HG03571 (cell line): ENCODE measurements around the gene SEMG2.

Experiments used
- ATAC-seq: cut with Tn5 transposase; IDR thresholded peaks from one replicate; pipeline ENCODE4 v1.9.1; 2021; ENCODE audit not compliant: unreplicated experiment

Gene SEMG2

DNA sequence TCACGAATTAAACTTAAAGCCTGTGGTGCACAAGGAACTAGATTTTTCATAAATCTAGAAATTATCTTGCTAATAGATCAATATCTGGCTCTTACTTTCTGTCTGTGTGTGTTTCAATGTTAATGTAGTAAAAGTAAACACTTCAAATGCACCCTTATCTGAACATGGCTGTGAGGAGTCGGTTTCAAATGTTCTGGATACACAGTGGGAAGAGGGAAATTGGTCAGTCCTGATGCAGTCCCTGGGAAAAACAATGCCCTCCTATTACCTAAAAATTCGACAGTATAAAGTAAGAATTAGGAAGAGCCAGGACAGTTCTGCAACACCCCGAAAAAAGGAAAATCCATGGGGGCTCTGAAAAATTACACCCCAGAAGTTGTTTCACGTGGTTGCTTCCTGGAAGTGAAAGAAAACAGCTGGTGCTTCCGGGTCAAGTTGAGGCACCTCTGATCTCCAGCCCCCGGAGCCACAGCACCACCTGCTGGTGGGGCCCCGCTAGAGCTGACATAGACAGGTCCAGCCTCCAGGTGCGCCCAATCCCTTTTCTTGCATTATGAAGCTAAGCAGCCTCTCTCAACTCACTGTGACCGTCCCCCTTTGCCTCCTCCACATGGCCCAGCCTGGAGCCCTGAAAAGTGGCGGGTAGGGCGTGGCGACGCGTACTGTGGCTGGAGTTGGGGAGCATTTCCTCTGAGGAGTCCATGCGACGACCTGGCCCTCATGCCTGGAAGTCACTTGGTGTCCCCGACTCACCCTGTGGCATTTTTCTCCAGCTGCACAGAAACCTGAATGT is 8.3 kb downstream of the SEMG2 start:
- no peak for ATAC-seq

DNA sequence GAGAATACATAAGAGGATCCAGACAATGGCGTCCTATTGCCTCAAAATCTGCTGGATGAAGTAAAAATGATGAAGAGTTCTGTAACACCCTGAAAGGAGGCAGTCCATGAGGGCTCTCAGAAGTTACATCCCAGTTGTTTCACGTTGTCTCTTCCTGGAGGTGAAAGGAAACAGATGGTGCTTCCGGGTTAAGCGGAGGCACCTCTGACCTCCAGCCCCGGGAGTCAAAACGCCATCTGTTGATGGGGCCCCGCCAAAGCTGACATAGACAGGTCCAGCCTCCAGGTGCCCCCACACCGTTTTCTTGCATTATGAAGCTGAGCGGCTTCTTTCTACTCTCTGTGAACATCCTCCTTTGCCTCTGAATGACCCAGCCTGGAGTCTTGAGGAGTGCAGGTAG is 9.5 kb downstream of the SEMG2 start:
- no peak for ATAC-seq

DNA sequence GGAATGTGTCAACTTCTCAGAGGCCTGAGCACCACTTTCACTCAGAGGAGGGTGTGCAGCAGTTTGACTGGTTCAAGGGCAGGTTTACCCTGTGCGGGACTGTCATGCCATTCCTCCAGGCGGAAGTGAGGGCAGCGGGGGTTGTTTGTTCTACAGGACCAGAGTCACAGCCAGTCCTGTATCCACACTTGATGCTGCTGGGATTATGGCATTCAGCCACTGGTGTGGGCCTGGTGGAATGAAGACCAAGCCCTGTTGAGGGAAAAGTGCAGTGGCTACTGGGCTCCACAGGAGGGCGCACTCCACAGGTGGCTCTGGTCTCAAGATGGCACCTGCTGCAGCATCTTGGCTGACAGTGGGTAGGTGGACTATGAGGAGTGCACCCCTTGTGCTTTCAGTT is 14.8 kb downstream of the SEMG2 start:
- ATAC-seq, result no peak

GRCh38 chr20:45238139-45238538 is 17.0 kb downstream of the SEMG2 start:
- ATAC-seq, result no peak

DNA sequence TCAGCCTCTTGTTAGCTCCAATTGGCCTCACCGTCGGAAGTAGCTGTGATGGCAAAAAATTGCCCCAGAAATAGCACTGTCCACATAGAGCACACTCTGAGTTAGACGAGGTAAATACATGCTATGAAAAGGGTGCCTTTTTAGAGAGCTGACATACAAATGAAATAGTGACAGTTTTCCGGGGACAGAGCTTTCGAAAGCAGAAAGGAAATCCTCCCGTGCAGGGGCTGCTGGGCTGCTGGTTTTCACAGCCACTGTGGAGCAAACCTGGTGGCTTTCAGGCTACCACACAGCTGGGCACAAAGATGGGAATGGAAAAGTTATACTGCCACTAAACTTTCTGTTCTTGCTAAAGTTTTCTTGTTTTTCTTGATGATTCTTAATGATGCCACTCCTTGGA is 24.9 kb downstream of the SEMG2 start:
- no peak for ATAC-seq

- no peak for ATAC-seq
Observed at GRCh38 chr20:45247865-45248264, 26.7 kb downstream of the SEMG2 start.

GRCh38 chr20:45248609-45249008 is 27.4 kb downstream of the SEMG2 start:
- ATAC-seq, result no peak

DNA sequence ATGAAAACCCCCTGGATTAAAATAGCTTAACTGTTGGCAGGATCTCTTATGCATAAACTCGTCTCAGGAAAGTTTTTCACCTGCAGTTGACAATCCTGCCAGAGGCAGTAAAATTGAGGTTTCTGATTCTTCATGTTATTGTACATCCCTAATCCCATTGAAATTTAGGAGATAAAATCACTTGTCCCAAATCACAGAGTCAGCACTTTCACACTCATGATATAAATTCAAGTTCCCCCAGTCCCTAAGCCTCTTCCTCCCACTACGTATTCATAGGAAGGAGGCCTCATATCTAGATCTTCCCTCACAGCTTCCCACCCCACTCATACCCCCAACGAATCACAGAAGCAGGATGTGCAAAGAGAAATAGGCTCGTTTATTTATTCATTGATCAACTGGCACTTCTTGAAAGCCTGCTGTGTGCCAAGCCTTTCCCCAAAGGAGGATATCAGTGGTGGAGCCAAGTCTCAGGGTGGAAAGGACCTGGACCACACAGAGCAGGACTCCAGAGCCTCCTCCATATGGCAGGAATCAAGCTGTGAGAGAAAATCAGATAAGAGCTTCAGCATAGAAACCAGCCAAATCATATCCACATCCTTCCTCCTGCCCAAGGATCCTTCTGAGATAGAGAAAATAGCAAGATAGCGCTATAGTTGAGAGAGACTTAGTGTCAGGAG is 30.8 kb downstream of the SEMG2 start:
- no peak for ATAC-seq

- no peak for ATAC-seq
Observed at GRCh38 chr20:45253261-45253660, 32.1 kb downstream of the SEMG2 start.

DNA sequence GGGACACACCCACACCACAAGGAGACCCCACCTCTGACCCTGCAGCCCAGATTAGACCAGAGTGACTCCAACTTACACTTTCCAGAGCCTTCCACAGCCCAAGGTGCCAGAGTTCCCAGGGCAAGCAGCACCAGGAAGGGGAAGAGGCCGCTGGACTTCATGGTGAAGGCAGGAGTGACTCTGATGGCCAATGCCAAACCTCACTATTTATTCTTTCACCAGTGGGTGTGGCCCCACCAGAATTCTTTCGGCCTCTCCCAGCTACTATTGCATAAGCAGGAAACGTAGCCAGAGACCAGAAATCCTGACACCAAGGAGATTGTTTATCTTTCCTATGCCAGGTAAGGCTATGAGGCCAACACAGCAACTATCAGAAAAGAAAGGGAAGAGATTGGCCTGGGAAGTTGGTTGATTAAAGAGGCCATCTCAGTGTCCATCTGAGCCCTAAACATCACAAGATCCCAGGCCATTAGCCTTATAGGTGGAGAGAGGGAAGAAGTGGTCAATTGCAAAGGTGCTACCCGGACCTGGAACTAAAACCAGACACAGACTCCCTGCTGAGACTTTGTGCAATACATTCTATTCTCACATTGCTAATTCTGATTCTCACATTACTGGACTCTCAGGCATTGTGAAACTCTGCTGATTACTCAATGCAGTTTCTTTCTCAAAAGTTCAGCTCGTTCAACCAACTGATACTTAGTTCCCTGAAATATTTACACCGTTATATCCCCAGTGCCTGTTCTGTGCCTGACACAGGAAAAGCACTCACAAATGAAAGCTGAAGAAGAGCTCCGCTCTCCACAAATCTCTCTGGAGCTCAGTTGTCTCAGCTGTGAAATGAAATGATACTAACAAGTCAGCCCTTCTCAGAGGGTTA is 33.5 kb downstream of the SEMG2 start, which contains the start of gene SLPI:
TSS of gene SLPI (minus strand) at position 182 of the 880 bp plus-strand sequence. CDS start at position 161, 21 bp downstream.
- no peak for ATAC-seq

DNA sequence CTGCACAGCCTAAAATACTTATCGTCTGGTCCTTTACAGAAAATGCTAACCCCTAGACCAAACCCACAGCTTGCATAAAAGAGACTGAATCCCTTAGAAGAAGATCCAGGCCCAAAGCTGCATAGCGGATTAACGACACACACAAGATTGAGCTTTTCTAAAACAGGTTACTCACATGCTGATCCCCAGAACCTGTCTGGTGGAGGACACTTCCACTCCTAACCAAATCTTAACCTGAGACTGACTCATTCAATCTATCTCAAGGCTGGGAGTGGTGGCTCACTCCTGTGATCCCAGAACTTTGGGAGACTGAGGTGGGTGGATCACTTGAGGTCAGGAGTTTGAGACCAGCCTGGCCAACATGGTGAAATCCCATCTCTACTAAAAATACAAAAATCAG is 36.0 kb downstream of the SEMG2 start:
- no peak for ATAC-seq

GRCh38 chr20:45257711-45258110 is 36.5 kb downstream of the SEMG2 start:
- ATAC-seq, result no peak

DNA sequence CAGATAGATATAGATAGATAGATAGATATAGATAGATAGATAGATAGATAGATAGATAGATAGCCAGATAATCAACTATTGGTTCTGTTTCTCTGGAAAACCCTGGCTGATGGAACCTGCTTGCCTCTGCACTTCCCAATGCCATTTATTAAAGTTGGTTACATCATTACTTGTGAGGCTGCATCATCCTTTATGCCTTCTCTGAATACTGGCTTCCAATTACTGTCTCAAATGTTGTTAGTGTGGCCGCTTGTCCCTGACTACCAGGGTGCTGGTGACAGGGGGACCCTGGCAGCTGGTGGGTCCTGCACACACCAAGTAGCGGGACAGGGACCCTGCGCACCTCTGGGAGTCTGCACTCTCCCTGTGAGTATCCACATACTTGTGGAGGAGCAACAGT is 37.1 kb downstream of the SEMG2 start:
- no peak for ATAC-seq

- no peak for ATAC-seq
Observed at GRCh38 chr20:45258664-45259063, 37.5 kb downstream of the SEMG2 start.

DNA sequence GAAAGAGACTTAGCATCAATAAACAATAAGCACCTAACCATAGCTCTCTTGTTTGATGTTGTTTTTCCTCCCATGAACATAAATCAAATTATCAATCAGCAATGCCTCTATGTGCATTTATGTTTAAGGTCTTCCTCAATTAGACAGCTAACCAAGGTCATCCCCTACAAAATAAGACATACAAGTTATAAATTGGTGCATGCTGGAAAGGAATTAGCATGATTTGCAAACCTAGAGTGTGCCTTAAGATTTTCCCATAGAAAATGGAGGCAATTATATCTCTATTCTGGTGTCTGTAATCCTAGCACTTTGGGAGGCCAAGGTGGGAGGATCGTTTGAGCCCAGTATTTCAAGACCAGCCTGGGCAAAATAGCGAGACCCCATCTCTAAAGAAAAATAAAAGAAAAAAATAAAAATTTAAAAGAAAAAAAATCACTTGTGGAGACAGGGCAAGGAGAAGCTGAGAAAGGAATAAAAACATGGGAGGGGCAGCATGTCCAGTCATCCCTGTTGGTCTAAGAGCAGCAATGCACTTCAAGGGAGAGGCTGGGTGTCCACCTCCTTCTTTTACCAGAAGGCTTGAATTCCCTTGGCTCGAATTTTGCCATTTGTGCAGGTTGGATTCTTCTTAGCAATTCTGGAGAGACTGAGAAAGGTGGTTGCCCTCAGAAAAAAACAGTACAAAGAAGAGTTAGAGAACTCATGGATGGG is 42.5 kb downstream of the SEMG2 start:
- ATAC-seq, result no peak

DNA sequence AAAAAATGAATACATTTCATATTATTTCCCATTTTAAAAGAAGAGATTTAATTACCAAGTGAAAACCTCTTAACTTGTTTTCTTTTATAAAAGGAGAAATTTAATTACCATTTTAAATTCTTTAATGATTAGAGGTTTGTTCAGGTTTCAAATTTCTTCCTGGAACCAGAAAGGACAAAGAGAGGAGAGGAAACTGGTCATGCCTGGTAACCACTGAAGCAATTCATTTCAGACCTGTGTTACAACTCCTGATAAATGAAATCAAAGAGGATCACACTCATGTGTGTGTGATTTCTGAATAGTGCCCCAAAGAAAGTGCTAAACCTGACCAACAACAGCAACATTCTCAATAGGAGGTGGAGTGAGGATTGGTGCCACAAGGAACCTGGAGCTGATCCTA is 45.8 kb downstream of the SEMG2 start:
- ATAC-seq, result no peak

DNA sequence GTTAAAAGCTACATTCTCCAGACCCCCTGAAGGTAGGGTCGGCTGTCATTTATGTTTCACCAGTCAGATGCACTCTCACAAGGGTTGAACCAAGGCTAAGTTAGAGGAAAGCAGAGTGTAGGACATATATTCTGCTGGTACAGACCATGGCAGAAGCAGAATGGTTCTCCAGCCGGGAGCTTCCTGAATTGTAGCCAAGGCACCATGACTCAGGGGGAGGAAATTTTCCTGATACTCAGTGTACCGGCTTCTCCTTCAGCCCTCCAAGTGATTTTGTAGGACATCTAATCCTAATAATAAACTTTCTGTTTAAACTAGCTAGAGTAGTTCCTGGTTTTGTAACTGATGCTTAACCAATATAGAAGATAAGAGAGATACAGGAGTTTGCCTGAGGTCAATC is 47.4 kb downstream of the SEMG2 start:
- no peak for ATAC-seq

GRCh38 chr20:45269056-45269455 is 47.9 kb downstream of the SEMG2 start:
- no peak for ATAC-seq

DNA sequence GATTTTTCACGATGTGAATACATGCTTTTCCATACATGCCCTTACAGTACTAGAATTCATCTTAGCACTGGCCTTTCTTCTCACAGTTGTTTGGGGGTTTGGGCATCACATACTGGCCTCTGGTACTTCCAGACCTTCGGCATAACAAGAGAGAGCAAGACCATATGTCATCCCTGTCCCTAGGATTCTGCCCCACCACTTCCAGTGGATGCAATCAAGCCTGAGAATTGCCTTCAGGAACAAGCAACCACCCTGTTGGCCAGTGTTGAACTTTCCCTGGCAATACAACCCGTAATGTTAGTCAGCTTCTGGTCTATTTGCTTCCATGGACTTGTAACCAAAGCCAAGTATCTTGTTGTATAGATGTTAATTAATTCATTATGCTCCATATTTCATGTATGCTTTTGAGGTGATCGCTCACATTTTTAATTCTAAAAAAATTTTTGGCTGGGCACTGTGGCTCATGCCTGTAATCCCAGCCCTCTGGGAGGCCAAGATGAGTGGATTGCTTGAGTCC is 48.6 kb downstream of the SEMG2 start:
- ATAC-seq, result no peak
